ENCODE measurements around the gene YY1. TPM values are rescaled to one million over a fixed set of nuclear protein-coding genes. Genes with fewer than 3 reads are reported as not detected.
A peak's percentile ranks its signal among the peaks of the same experiment; 100 is the strongest.

The YY1 gene
- total and polyA plus RNA-seq, 2 of the 8 experiments (the other 6 are each of a cell fraction or from before 2014, with no cell fraction given): 26.4 to 106 TPM

GRCh38 chr14:100219126-100219785 is 19.7 kb upstream of the YY1 start:
- Histone ChIP-seq H3K79me1 (ENCODE audit: low read depth, low read length) (peaks cover 2% of the 10 kb centered on the region), H3K36me3 (ENCODE audit: control insufficient read depth in 2 of 4, insufficient read depth in 4 of 4, low read length in 3 of 4) (no peaks in the 10 kb centered on the region), H2BK15ac (ENCODE audit: low read length) (no peak overlapping the region), H3K27me3 (replicated peaks in 1 of 4; ENCODE audit: control insufficient read depth in 3 of 4, extremely low read depth in 1 of 4, insufficient read depth in 3 of 4, low read length in 3 of 4) (no peaks in the 10 kb centered on the region), H4K20me1 (replicated peaks in 1 of 2; ENCODE audit: control insufficient read depth in 1 of 2, insufficient read depth in 2 of 2, low read length in 2 of 2) (no peaks in the 10 kb centered on the region), H3K23me2 (ENCODE audit: low read depth, low read length) (peaks cover 5% of the 10 kb centered on the region; the same call in 1 of the 2 replicates), H3K4me3 (ENCODE audit: extremely low read depth in 1 of 4, insufficient read depth in 2 of 4, low read depth in 3 of 4, low read length in 4 of 4) (no peak overlapping the region), H3K56ac (replicated peaks; ENCODE audit: insufficient read length, low read depth, low read length) (no peak overlapping the region), H3K9ac (replicated peaks in 1 of 4; ENCODE audit: extremely low read depth in 1 of 4, low read depth in 3 of 4, low read length in 3 of 4) (no peak overlapping the region), H3K4me2 (ENCODE audit: insufficient read depth in 1 of 2, low read depth in 2 of 2, low read length in 2 of 2) (no peak overlapping the region), H2BK120ac (replicated peaks; ENCODE audit: low read depth, low read length) (no peak overlapping the region), H3K23ac (ENCODE audit: insufficient read length) (no peak overlapping the region), H3K18ac (ENCODE audit: extremely low read depth, low read length) (no peak overlapping the region), H2AFZ (ENCODE audit: low read length) (no peak overlapping the region), H3K4me1 (replicated peaks in 1 of 4; ENCODE audit: control insufficient read depth in 3 of 4, insufficient read depth in 4 of 4, low read length in 3 of 4) (peaks cover 21 to 40% (median 28%) of the 10 kb centered on the region in 4 experiments), H3K4ac (replicated peaks; ENCODE audit: insufficient read length, low read depth, low read length) (no peak overlapping the region), H4K8ac (ENCODE audit: extremely low read depth, insufficient read depth, low read length) (no peak overlapping the region), H2BK12ac (ENCODE audit: low read depth, low read length) (no peak overlapping the region), H4K91ac (replicated peaks; ENCODE audit: insufficient read length, low read length) (no peak overlapping the region), H2BK20ac (ENCODE audit: low read length) (no peak overlapping the region), H3K79me2 (ENCODE audit: control insufficient read depth in 1 of 2, insufficient read depth in 2 of 2, low read length in 2 of 2) (peaks cover 5 to 46% of the 10 kb centered on the region in 2 experiments; a peak in 3 of 4 replicates), H3K9me3 (ENCODE audit: insufficient read depth in 2 of 2, low read depth in 1 of 2, low read length in 1 of 2) (no peaks in the 10 kb centered on the region), H2BK5ac (ENCODE audit: low read depth, low read length) (no peak overlapping the region), H2AK5ac (ENCODE audit: low read depth, low read length) (no peak overlapping the region), H3K14ac (ENCODE audit: insufficient read length) (no peak overlapping the region), H4K5ac (ENCODE audit: insufficient read length, low read depth, low read length) (no peak overlapping the region), H3K27ac (ENCODE audit: low read depth, low read length) (no peak overlapping the region)
- DNase-seq (ENCODE audit: low read depth in 1 of 2, low spot score in 2 of 2) (no peak), FAIRE-seq (no peak)
- ChIA-PET CTCF (ENCODE audit: partially characterized antibody) (interaction anchor here (0.6 to 0.8 kb wide), 2 partner anchors 22 to 163 kb away, joined by 3 to 5 read pairs; no protein-coding TSS in a partner anchor), POLR2A (ENCODE audit: partially characterized antibody) (interaction anchor here (1.8 to 7.3 kb wide), 2 partner anchors 12 to 15 kb away, joined by 4 to 90 read pairs; no protein-coding TSS in a partner anchor)
- TF ChIP-seq JUN (IDR thresholded peaks at IDR 0.05; ENCODE audit: low read depth, low read length) (no peak), POU5F1 (IDR thresholded peaks at IDR 0.05; ENCODE audit: low read depth, low read length) (no peak), KDM1A (IDR thresholded peaks at IDR 0.05; ENCODE audit: borderline replicate concordance, low read length) (peak; percentile 82; the same call in 1 of the 2 replicates)
- 90% methylated on average over 4 of the region's 4 CpGs; no CpG with 5 or more reads in 1 of the 2 experiments for WGBS, 2 experiments (ENCODE audit: extremely low coverage in 1 of 2, insufficient coverage in 1 of 2, insufficient read length in 1 of 2, insufficient replicate concordance in 2 of 2, low coverage in 1 of 2, low lambda C conversion rate in 2 of 2, missing lambda C conversion rate in 1 of 2)
